ENCODE results near the gene ANKS1B.

DNA sequence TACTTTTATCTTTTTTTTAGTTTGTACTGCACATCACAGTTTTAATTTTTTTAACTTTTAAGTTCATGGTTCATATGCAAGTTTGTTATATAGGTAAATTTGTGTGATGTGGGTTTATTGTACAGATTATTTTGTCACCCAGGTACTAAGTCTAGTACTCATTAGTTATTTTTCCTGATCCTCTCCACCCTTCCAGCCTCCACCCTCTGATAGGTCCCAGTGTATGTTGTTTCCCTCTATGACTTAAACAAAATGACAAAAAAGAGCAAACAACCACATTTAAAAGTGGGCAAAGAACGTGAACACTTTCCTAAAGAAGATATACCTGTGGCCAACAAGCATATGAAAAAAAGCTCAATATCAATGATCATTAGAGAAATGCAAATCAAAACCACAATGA is 273.5 kb downstream of the ANKS1B start:
- TF ChIP-seq FOXM1 (IDR thresholded peaks at IDR 0.05; ENCODE audit: borderline replicate concordance, low read depth) (no peak), CREB1 (IDR thresholded peaks at IDR 0.05; ENCODE audit: low read depth) (no peak), EGR1 (IDR thresholded peaks at IDR 0.05) (no peak), TEAD4 (IDR thresholded peaks at IDR 0.05) (no peak), RAD21 (IDR thresholded peaks at IDR 0.05; ENCODE audit: low read depth) (no peak), YY1 (IDR thresholded peaks at IDR 0.05; ENCODE audit: low read depth) (no peak), CEBPB (IDR thresholded peaks at IDR 0.05) (no peak), EP300 (IDR thresholded peaks at IDR 0.05; ENCODE audit: borderline replicate concordance) (no peak)
- TF ChIP-seq, protein P1, sequence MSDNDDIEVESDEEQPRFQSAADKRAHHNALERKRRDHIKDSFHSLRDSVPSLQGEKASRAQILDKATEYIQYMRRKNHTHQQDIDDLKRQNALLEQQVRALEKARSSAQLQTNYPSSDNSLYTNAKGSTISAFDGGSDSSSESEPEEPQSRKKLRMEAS (IDR thresholded peaks at IDR 0.05), result no peak
- TF ChIP-seq, protein P2, sequence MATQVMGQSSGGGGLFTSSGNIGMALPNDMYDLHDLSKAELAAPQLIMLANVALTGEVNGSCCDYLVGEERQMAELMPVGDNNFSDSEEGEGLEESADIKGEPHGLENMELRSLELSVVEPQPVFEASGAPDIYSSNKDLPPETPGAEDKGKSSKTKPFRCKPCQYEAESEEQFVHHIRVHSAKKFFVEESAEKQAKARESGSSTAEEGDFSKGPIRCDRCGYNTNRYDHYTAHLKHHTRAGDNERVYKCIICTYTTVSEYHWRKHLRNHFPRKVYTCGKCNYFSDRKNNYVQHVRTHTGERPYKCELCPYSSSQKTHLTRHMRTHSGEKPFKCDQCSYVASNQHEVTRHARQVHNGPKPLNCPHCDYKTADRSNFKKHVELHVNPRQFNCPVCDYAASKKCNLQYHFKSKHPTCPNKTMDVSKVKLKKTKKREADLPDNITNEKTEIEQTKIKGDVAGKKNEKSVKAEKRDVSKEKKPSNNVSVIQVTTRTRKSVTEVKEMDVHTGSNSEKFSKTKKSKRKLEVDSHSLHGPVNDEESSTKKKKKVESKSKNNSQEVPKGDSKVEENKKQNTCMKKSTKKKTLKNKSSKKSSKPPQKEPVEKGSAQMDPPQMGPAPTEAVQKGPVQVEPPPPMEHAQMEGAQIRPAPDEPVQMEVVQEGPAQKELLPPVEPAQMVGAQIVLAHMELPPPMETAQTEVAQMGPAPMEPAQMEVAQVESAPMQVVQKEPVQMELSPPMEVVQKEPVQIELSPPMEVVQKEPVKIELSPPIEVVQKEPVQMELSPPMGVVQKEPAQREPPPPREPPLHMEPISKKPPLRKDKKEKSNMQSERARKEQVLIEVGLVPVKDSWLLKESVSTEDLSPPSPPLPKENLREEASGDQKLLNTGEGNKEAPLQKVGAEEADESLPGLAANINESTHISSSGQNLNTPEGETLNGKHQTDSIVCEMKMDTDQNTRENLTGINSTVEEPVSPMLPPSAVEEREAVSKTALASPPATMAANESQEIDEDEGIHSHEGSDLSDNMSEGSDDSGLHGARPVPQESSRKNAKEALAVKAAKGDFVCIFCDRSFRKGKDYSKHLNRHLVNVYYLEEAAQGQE (IDR thresholded peaks at IDR 0.05; ENCODE audit: low read depth), result no peak
